RWPE2 (cell line): Measurements from ENCODE around the gene KCNQ2.

Experiments used
- ATAC-seq: fragments of 200-7000 bp; cut with Tn5 transposase; 3 replicates; pipeline ENCODE4 v1.9.1; 2021; ENCODE audit warnings: low read depth
- DNase-seq: peaks from one replicate; pipeline ENCODE4 v3.0.0-alpha.2; 2020; ENCODE audit warnings: low spot score
- H3K27ac ChIP-seq: fragments of 450-650 bp; 2 replicates; pipeline ENCODE4 v1.5.1; 2017; ENCODE audit warnings: mild to moderate bottlenecking; ENCODE audit not compliant: poor library complexity, severe bottlenecking
- H3K27me3 ChIP-seq: fragments of 250-450 bp; sonication (Bioruptor Pico); 2 replicates; pipeline ENCODE4 v1.5.1; 2021; ENCODE audit warnings: mild to moderate bottlenecking, moderate library complexity; ENCODE audit not compliant: insufficient read depth, poor library complexity, severe bottlenecking
- H3K36me3 ChIP-seq: fragments of 250-450 bp; sonication (Bioruptor Pico); 2 replicates; pipeline ENCODE4 v1.5.1; 2020; ENCODE audit warnings: low read depth, mild to moderate bottlenecking, moderate library complexity
- H3K4me1 ChIP-seq: fragments of 250-450 bp; sonication (Bioruptor Pico); 2 replicates; pipeline ENCODE4 v1.5.1; 2021; ENCODE audit warnings: mild to moderate bottlenecking, moderate library complexity; ENCODE audit not compliant: insufficient read depth, poor library complexity, severe bottlenecking
- H3K4me3 ChIP-seq: fragments of 250-450 bp; sonication (Bioruptor Pico); 2 replicates; pipeline ENCODE4 v1.5.1; 2021; ENCODE audit warnings: mild to moderate bottlenecking, moderate library complexity; ENCODE audit not compliant: severe bottlenecking
- H3K9me3 ChIP-seq: fragments of 250-450 bp; sonication (Bioruptor Pico); 2 replicates; pipeline ENCODE4 v1.5.1; 2021; ENCODE audit warnings: mild to moderate bottlenecking, moderate library complexity; ENCODE audit not compliant: severe bottlenecking
- TF ChIP-seq, protein P1 (sequence below): fragments of 450-650 bp; IDR thresholded peaks from one replicate; pipeline ENCODE4 v1.5.1; 2017; ENCODE audit warnings: mild to moderate bottlenecking, moderate library complexity; ENCODE audit not compliant: poor library complexity, severe bottlenecking

The KCNQ2 gene

DNA sequence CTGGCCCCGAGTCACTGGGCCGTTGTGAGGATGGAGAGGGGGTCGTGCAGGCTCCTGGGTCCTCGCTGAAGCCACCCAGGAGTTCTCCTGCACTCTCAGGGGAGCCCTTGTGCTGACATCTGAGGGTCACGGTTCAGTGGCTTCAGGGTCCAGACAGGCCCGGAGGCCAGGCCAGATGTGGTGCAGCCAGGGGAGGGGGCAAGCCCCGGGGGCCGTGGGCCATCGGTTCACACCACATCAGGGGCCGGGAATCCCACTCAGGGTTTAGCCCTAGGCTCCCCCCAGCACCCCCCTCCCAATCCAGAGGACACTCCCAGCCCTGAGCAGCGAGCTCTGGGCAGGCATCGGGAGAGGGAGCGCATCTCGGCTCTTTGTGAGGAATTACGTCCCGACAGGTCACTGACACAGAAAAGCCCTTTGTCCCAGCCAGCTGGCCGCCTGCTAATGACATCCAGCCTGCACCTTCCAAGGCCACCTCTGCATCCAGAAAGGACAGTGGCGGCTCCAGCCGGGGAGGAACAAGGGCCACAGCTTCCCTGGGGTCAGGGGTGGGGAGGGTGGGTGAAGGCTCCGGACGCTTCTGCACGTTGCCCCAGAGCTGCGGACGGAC, 104.9 kb downstream of the KCNQ2 start:
- no peak for ATAC-seq
- no peaks in the 10 kb centered on the region for H3K36me3 ChIP-seq
- H3K4me3 ChIP-seq: no peak overlapping the region
- no peak overlapping the region for H3K27ac ChIP-seq
- H3K4me1 ChIP-seq: no peaks in the 10 kb centered on the region
- no peak for DNase-seq
- no peaks in the 10 kb centered on the region for H3K9me3 ChIP-seq
- peaks cover 58% of the 10 kb centered on the region for H3K27me3 ChIP-seq
- TF ChIP-seq, protein P1, sequence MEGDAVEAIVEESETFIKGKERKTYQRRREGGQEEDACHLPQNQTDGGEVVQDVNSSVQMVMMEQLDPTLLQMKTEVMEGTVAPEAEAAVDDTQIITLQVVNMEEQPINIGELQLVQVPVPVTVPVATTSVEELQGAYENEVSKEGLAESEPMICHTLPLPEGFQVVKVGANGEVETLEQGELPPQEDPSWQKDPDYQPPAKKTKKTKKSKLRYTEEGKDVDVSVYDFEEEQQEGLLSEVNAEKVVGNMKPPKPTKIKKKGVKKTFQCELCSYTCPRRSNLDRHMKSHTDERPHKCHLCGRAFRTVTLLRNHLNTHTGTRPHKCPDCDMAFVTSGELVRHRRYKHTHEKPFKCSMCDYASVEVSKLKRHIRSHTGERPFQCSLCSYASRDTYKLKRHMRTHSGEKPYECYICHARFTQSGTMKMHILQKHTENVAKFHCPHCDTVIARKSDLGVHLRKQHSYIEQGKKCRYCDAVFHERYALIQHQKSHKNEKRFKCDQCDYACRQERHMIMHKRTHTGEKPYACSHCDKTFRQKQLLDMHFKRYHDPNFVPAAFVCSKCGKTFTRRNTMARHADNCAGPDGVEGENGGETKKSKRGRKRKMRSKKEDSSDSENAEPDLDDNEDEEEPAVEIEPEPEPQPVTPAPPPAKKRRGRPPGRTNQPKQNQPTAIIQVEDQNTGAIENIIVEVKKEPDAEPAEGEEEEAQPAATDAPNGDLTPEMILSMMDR: no peak

DNA sequence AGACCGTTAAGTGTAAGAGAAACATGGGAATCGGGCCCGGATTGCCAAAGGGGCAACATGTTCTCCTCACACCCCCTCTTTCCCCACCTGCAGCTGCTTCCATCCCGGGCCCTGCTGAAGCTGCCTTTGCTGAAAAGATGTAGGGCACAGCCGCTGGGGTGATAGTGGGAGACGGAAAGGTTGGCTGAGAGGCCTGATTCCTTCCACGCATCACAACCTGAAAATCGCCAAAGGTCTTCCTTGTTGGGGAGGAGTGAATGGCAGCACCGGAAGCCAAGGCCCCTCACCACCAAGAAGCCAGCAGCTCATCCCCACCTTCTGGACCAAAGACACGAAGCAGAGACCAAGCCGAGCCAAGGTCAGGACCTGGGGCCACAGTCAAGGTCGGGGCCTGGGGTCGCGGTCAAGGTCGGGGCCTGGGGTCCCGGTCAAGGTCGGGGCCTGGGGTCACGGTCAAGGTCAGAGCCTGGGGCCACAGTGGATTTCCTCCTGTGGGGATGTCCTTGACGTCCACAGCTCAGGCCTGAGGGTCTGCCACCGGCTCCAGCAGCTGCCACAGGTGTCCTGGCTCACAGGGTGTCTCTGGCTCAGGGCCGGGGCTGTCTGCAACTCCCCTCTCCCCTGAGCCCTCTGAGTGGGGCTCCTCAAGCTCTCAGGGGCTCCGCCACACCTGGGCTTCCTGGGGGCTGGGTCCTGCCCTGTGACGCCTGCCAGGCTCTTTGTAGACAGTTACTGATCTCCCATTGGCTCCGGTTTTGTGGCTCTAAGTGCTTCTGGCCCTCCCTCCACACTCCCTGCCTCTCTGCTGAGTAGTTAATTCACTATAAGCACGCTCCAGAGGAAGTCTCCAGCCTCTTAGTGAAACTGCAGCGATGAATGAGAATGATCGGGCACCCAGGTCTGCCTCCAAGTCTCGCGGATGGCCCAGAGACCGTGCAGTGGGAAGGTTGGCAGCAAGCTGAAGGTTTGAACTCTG, 105.8 kb downstream of the KCNQ2 start:
- Histone ChIP-seq H3K36me3 (no peaks in the 10 kb centered on the region), H3K27me3 (peaks cover 62% of the 10 kb centered on the region)
- no peak for DNase-seq

DNA sequence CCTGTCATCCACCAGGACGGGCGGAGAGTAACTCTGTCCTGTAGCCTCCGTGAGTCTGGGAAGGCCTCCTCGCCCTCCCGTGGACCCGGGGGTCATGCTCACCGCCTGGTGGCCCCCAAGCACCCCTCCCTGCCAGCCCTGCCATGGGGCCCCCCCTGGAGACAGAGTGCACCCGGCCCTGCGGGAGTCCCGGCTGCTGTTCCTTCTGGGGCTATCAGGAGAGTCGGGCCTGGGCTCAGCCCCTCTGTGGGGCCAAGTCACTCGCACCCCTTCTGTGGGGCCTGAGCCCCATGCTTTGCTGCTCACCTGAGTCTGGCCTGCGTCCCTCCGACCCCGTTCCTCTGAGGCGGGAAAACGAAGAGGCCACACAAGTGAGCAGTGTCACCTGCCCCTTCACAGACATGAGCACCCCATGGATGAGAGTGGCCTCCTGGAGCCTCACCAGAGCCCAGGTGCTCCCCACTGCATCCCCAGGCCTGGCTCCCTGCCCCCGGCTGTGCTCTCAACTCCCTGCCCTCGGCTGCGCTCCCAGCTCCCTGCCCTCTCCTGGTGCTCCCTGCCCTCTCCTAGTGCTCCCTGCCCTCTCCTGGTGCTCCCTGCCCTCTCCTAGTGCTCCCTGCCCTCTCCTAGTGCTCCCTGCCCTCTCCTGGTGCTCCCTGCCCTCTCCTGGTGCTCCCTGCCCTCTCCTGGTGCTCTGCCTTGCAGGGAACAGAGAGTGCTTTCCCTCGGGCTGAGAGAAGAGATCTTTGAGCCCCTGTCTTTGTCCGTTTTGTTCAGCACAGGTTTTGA, 106.7 kb downstream of the KCNQ2 start:
- Histone ChIP-seq H3K9me3 (no peaks in the 10 kb centered on the region), H3K4me1 (no peaks in the 10 kb centered on the region)

More for the DNA sequence above, 105.8 kb downstream of the KCNQ2 start:
- Histone ChIP-seq H3K27ac (no peak overlapping the region), H3K4me1 (no peaks in the 10 kb centered on the region), H3K9me3 (no peaks in the 10 kb centered on the region), H3K4me3 (no peak overlapping the region)
- TF ChIP-seq, protein P1: no peak
- peak; percentile 11; the same call in 1 of the 3 replicates for ATAC-seq

DNA sequence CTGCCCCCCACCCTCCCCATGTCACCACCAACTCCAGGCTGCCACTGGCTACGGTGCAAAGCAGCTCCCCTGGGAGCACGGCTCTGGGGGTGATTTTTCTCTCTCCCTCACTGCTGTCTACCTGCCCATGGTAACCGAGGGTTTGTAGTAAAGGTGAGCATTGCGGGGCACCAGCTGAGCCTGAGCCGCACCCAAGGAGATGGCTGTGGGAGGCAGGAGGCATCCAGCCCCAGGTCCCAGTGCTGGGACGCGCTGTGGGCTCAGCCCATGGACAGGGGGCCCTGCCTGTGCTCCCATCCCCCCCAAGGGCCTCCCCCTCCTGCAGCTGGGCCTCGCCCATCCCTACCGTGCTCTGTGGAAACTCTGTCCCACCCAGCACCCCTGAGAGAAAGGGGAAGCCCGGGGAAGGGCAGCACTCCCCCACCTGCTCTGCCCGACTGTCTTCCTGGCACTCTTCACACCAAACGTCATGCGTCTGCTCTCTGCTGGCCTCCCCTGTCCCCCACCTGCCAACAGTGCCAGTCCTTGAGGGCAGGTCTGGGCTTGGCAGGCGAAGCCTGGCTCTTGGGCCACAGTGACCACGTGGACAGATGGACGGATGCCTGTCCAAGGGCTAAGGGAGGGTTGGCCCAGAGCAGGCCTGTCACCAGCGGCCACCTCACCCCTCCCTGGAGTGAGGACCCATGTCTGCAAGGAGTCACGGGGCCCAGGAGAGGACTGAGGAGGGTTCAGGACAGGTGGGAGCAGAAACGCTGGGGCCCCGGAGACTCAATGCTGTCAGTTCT, 107.5 kb downstream of the KCNQ2 start:
- TF ChIP-seq, protein P1: no peak
- DNase-seq: no peak
- H3K9me3 ChIP-seq: no peaks in the 10 kb centered on the region
- no peak for ATAC-seq
- no peaks in the 10 kb centered on the region for H3K4me1 ChIP-seq
- no peak overlapping the region for H3K27ac ChIP-seq
- no peaks in the 10 kb centered on the region for H3K36me3 ChIP-seq
- no peak overlapping the region for H3K4me3 ChIP-seq
- peaks cover 65% of the 10 kb centered on the region for H3K27me3 ChIP-seq

More for the DNA sequence above, 106.7 kb downstream of the KCNQ2 start:
- H3K4me3 ChIP-seq: no peak overlapping the region
- no peaks in the 10 kb centered on the region for H3K36me3 ChIP-seq
- H3K27me3 ChIP-seq: peaks cover 59% of the 10 kb centered on the region
- ATAC-seq (no peak), DNase-seq (no peak)
- H3K27ac ChIP-seq: no peak overlapping the region
- TF ChIP-seq, protein P1: no peak
